ENCODE measurements around the gene ATF4. TPM values are rescaled to one million over a fixed set of nuclear protein-coding genes. Genes with fewer than 3 reads are reported as not detected.

The ATF4 gene
- total and polyA plus RNA-seq, 2 of the 13 experiments (the other 11 are each of a cell fraction or from before 2014, with no cell fraction given): 486 to 1,297 TPM

DNA sequence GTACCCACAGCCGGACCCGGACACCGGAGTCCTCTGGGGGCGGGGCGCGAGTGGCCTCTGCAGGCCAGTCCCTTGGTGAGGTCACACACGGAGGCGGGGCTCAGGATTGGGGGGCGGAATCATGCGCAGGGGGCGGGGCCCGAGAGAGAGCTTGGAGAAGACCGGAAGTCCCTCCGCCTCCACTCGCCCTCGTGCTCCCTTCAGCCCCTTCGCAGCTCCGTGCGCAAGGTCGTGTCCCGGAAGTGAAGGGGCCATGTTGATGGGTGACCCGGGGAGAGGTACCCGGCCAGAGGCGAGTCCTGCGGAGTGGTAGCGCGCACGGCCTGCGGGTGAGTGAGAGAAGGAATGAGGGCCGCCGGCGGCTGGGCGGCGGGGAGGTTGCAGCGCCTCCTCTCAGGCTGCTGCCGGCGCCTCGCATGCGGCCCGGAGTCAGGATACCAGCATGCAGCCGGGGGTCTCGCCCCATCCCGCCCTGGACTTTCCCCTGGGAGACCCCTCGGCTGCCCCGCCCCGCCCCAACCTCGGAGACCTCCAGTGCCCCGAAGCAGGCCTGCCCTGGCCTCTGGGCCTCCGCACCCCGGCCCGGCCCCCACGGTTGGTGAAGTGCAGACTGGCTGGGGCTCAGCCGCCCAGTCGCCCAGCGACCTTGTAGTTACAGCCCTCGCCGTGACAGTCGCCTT, 18.1 kb upstream of the ATF4 start, which contains the start of gene MIEF1 (continued):
- TF ChIP-seq, protein P1, sequence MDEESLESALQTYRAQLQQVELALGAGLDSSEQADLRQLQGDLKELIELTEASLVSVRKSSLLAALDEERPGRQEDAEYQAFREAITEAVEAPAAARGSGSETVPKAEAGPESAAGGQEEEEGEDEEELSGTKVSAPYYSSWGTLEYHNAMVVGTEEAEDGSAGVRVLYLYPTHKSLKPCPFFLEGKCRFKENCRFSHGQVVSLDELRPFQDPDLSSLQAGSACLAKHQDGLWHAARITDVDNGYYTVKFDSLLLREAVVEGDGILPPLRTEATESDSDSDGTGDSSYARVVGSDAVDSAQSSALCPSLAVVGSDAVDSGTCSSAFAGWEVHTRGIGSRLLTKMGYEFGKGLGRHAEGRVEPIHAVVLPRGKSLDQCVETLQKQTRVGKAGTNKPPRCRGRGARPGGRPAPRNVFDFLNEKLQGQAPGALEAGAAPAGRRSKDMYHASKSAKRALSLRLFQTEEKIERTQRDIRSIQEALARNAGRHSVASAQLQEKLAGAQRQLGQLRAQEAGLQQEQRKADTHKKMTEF (CRISPR knock-in tag; IDR thresholded peaks at IDR 0.05): peak; percentile 88
- TF ChIP-seq ZBTB7A (CRISPR knock-in tag; IDR thresholded peaks at IDR 0.05): peak; percentile 70
- peak; percentile 38; the same call in 1 of the 2 replicates for TF ChIP-seq MAF1 (CRISPR knock-in tag; IDR thresholded peaks at IDR 0.05; ENCODE audit: borderline replicate concordance)
- TF ChIP-seq TBP (CRISPR knock-in tag; IDR thresholded peaks at IDR 0.05): no peak
- no peak for TF ChIP-seq NRL (CRISPR knock-in tag; IDR thresholded peaks at IDR 0.05; ENCODE audit: borderline replicate concordance)
- TF ChIP-seq ZNF124 (CRISPR knock-in tag; IDR thresholded peaks at IDR 0.05): peak; percentile 57; the same call in 1 of the 2 replicates
- peak; percentile 83; the same call in 1 of the 2 replicates for TF ChIP-seq KDM5A (IDR thresholded peaks at IDR 0.05; ENCODE audit: borderline replicate concordance, low read length)
- TF ChIP-seq ZNF577 (CRISPR knock-in tag; IDR thresholded peaks at IDR 0.05; ENCODE audit: borderline replicate concordance, low read depth): 0 out of 2 replicates have a peak, but pooled peaks have one; percentile 62
- no peak for TF ChIP-seq ZKSCAN5 (CRISPR knock-in tag; IDR thresholded peaks at IDR 0.05)
- TF ChIP-seq MYC (CRISPR knock-in tag; IDR thresholded peaks at IDR 0.05; ENCODE audit: borderline replicate concordance): peak; percentile 99
- TF ChIP-seq ZFY (CRISPR knock-in tag; IDR thresholded peaks at IDR 0.05): peak; percentile 89
- peak; percentile 89 for TF ChIP-seq ZNF263 (CRISPR knock-in tag; IDR thresholded peaks at IDR 0.05)
- TF ChIP-seq, protein P2, sequence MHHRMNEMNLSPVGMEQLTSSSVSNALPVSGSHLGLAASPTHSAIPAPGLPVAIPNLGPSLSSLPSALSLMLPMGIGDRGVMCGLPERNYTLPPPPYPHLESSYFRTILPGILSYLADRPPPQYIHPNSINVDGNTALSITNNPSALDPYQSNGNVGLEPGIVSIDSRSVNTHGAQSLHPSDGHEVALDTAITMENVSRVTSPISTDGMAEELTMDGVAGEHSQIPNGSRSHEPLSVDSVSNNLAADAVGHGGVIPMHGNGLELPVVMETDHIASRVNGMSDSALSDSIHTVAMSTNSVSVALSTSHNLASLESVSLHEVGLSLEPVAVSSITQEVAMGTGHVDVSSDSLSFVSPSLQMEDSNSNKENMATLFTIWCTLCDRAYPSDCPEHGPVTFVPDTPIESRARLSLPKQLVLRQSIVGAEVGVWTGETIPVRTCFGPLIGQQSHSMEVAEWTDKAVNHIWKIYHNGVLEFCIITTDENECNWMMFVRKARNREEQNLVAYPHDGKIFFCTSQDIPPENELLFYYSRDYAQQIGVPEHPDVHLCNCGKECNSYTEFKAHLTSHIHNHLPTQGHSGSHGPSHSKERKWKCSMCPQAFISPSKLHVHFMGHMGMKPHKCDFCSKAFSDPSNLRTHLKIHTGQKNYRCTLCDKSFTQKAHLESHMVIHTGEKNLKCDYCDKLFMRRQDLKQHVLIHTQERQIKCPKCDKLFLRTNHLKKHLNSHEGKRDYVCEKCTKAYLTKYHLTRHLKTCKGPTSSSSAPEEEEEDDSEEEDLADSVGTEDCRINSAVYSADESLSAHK (CRISPR knock-in tag; IDR thresholded peaks at IDR 0.05; ENCODE audit: borderline replicate concordance): no peak
- no peak for TF ChIP-seq CENPX (CRISPR knock-in tag; IDR thresholded peaks at IDR 0.05)
- TF ChIP-seq RELA (CRISPR knock-in tag; IDR thresholded peaks at IDR 0.05): no peak
- 0 out of 2 replicates have a peak, but pooled peaks have one; percentile 28 for TF ChIP-seq CBFB (CRISPR knock-in tag; IDR thresholded peaks at IDR 0.05)
- no peak for TF ChIP-seq ZFP36 (IDR thresholded peaks at IDR 0.05; ENCODE audit: borderline replicate concordance, low read depth, low read length, partially characterized antibody)
- no peak for TF ChIP-seq ZNF468 (CRISPR knock-in tag; IDR thresholded peaks at IDR 0.05)
- no peak for TF ChIP-seq ZNF207 (IDR thresholded peaks at IDR 0.05; ENCODE audit: borderline replicate concordance)
- TF ChIP-seq GATAD2A (CRISPR knock-in tag; IDR thresholded peaks at IDR 0.05): peak; percentile 54
- no peak for TF ChIP-seq HOXA5 (CRISPR knock-in tag; IDR thresholded peaks at IDR 0.05)
- no peak; the same call in 1 of the 2 replicates for TF ChIP-seq TSC22D2 (CRISPR knock-in tag; IDR thresholded peaks at IDR 0.05; ENCODE audit: borderline replicate concordance)
- no peak for TF ChIP-seq NR1H2 (CRISPR knock-in tag; IDR thresholded peaks at IDR 0.05; ENCODE audit: borderline replicate concordance, low read depth)
- no peak for TF ChIP-seq ZNF44 (CRISPR knock-in tag; IDR thresholded peaks at IDR 0.05)
- TF ChIP-seq, protein P3, sequence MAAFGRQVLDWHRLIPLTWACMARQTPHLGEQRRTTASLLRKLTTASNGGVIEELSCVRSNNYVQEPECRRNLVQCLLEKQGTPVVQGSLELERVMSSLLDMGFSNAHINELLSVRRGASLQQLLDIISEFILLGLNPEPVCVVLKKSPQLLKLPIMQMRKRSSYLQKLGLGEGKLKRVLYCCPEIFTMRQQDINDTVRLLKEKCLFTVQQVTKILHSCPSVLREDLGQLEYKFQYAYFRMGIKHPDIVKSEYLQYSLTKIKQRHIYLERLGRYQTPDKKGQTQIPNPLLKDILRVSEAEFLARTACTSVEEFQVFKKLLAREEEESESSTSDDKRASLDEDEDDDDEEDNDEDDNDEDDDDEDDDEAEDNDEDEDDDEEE (CRISPR knock-in tag; IDR thresholded peaks at IDR 0.05): no peak
- 0 out of 2 replicates have a peak, but pooled peaks have one; percentile 25 for TF ChIP-seq ZNF616 (CRISPR knock-in tag; IDR thresholded peaks at IDR 0.05; ENCODE audit: low read depth)
- no peak for TF ChIP-seq RBAK (CRISPR knock-in tag; IDR thresholded peaks at IDR 0.05)
- TF ChIP-seq ZSCAN20 (CRISPR knock-in tag; IDR thresholded peaks at IDR 0.05; ENCODE audit: borderline replicate concordance): 0 out of 2 replicates have a peak, but pooled peaks have one; percentile 60

Data from HepG2 (cell line).